Fibroblast of lung (primary cell): ENCODE results near the gene IGF2R.

Experiments
- CTCF ChIP-seq, 2 donors: IDR thresholded peaks in 1 of 2; conservative IDR thresholded peaks in 1 of 2; 1 replicate in 1 of 2; 2 replicates in 1 of 2; pipeline ENCODE4 v1.5.1; 2011 to 2012; ENCODE audit warnings: low read length in 2 of 2, control low read depth in 1 of 2, inconsistent platforms in 1 of 2, low read depth in 1 of 2, mild to moderate bottlenecking in 1 of 2
- EZH2 ChIP-seq: IDR thresholded peaks from 2 replicates; pipeline ENCODE4 v1.5.1; 2012; ENCODE audit warnings: low read length, control low read depth, mild to moderate bottlenecking; ENCODE audit errors: missing control alignments

- TF ChIP-seq CTCF (conservative IDR thresholded peaks at IDR 0.05 in 1 of 2, IDR thresholded peaks at IDR 0.05 in 1 of 2; ENCODE audit: low read depth in 1 of 2, low read length in 2 of 2) = no peak
- TF ChIP-seq EZH2 = no peak
These were observed 2.7 kb downstream of the IGF2R start for GRCh38 chr6:159971341-159972178.
